Spleen (tissue), 7 donors: Measurements from ENCODE around the gene CLDN6.

ENCODE experiments used
- POLR2A ChIP-seq, 3 donors: fragments of 450-650 bp; IDR thresholded peaks; one replicate each; pipeline ENCODE4 v1.5.1; 2017; ENCODE audit warnings: antibody characterized with exemption in 3 of 3, mild to moderate bottlenecking in 1 of 3
- TF ChIP-seq, protein P1 (sequence below), 11 experiments: fragments of 200-600 bp in 7 of 11; fragments of 450-650 bp in 4 of 11; sonication (generic) in 4 of 11; IDR thresholded peaks in 8 of 11; conservative IDR thresholded peaks in 3 of 11; 1 replicate in 7 of 11; 2 replicates in 4 of 11; pipeline versions ENCODE4 v1.4.0 to v1.8.0; 2016 to 2021; ENCODE audit warnings: antibody characterized with exemption in 11 of 11, inconsistent platforms in 4 of 11, mild to moderate bottlenecking in 1 of 11
- donor health status: DM: no; HTN: no; CAD: no; lungs with moderate emphysema.
- donor health status: DM: no; HTN: no; CAD: no.
- donor health status: DM: no; HTN: no; CAD: no.

DNA sequence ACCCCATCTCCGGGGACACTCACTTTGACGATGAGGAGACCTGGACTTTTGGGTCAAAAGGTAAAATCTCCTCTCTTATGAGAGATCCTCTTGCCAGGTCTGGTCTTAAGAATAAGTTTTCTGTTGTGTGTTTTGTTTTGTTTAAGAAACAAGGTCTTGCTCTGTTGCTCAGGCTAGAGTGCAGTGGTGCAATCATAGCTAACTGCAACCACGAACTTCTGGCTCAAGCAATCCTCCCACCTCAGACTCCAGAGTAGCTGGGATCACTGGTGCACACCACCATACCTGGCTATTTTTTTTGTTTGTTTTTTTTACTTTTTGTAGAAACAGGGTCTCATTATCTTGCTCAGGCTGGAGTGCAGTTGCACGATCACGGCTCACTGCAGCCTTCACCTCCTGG is 32.5 kb upstream of the CLDN6 start:
- TF ChIP-seq POLR2A (IDR thresholded peaks at IDR 0.05): no peak
- TF ChIP-seq, protein P1, sequence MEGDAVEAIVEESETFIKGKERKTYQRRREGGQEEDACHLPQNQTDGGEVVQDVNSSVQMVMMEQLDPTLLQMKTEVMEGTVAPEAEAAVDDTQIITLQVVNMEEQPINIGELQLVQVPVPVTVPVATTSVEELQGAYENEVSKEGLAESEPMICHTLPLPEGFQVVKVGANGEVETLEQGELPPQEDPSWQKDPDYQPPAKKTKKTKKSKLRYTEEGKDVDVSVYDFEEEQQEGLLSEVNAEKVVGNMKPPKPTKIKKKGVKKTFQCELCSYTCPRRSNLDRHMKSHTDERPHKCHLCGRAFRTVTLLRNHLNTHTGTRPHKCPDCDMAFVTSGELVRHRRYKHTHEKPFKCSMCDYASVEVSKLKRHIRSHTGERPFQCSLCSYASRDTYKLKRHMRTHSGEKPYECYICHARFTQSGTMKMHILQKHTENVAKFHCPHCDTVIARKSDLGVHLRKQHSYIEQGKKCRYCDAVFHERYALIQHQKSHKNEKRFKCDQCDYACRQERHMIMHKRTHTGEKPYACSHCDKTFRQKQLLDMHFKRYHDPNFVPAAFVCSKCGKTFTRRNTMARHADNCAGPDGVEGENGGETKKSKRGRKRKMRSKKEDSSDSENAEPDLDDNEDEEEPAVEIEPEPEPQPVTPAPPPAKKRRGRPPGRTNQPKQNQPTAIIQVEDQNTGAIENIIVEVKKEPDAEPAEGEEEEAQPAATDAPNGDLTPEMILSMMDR (IDR thresholded peaks at IDR 0.05 in 8 of 11, conservative IDR thresholded peaks at IDR 0.05 in 3 of 11): no peak
